Heart left ventricle (tissue), 16 donors: Measurements from ENCODE around the gene TEX30. TPM values are rescaled to one million over a fixed set of nuclear protein-coding genes. Genes with fewer than 3 reads are reported as not detected.

ENCODE experiments used
- ATAC-seq, 4 donors: fragments of 200-7000 bp; cut with Tn5 transposase; one replicate each; pipeline ENCODE4 v1.9.1; 2020 to 2022; ENCODE audit warnings: moderate library complexity in 4 of 4, mild to moderate bottlenecking in 3 of 4, moderate number of reproducible peaks in 1 of 4
- DNase-seq, 5 donors: peaks; one replicate each; pipeline ENCODE4 v3.0.0-alpha.2; 2020
- H3K27ac ChIP-seq, 12 donors: fragments of 200-600 bp; sonication (generic) in 4 of 12; one replicate each; pipeline versions ENCODE4 v1.5.0 to v1.8.0; 2016 to 2022; ENCODE audit warnings: mild to moderate bottlenecking in 2 of 12
- H3K27me3 ChIP-seq, 9 donors: fragments of 200-600 bp; sonication (generic) in 2 of 9; one replicate each; pipeline versions ENCODE4 v1.5.1 to v1.8.0; 2016 to 2022; ENCODE audit warnings: mild to moderate bottlenecking in 3 of 9
- H3K36me3 ChIP-seq, 9 donors: fragments of 200-600 bp; sonication (generic) in 2 of 9; one replicate each; pipeline versions ENCODE4 v1.5.0 to v1.8.0; 2018 to 2022; ENCODE audit warnings: mild to moderate bottlenecking in 2 of 9
- H3K4me1 ChIP-seq, 12 donors: fragments of 200-600 bp; sonication (generic) in 4 of 12; one replicate each; pipeline versions ENCODE4 v1.5.0 to v1.8.0; 2016 to 2022; ENCODE audit warnings: mild to moderate bottlenecking in 3 of 12
- H3K4me3 ChIP-seq, 12 donors: fragments of 200-600 bp; sonication (generic) in 4 of 12; one replicate each; pipeline versions ENCODE4 v1.5.0 to v1.8.0; 2017 to 2022; ENCODE audit warnings: mild to moderate bottlenecking in 9 of 12, moderate library complexity in 4 of 12
- H3K9me3 ChIP-seq, 12 donors: fragments of 200-600 bp; sonication (generic) in 4 of 12; one replicate each; pipeline versions ENCODE4 v1.5.0 to v1.8.0; 2016 to 2022; ENCODE audit warnings: mild to moderate bottlenecking in 1 of 12
- CTCF ChIP-seq, 12 donors: fragments of 200-600 bp; sonication (generic) in 4 of 12; IDR thresholded peaks; one replicate each; pipeline versions ENCODE4 v1.5.0 to v1.8.0; 2018 to 2022; ENCODE audit warnings: antibody characterized with exemption in 12 of 12, mild to moderate bottlenecking in 5 of 12
- POLR2A ChIP-seq, 2 donors: fragments of 450-650 bp; IDR thresholded peaks; one replicate each; pipeline ENCODE4 v1.6.1; 2017; ENCODE audit warnings: antibody characterized with exemption in 2 of 2, mild to moderate bottlenecking in 2 of 2, moderate library complexity in 2 of 2
- WGBS, 4 donors: extraction: QIAGEN DNeasy Blood & Tissue Kit in 2 of 4; methylation state at CpG; one replicate each; pipeline versions ENCODE4 v1.1.5 to v1.1.7; 2013 to 2018; 5-methylcytosine and 5-hydroxymethylcytosine counted together
- intact Hi-C, 10 donors: fragments of 100-400 bp; cut with DNase I; formaldehyde crosslinking; loops; one replicate each; pipeline versions ENCODE4 v1.11.1 to v1.14.2; 2022
- polyA plus RNA-seq, 2 donors: library from polyadenylated mRNA; stranded (reverse); fragments of 200-250 nt; gene quantifications; one replicate each; pipeline ENCODE4 v1.2.3, GENCODE V29; 2013
- total RNA-seq, 9 donors: library from RNA; depleted of rRNA in 2 of 9; stranded (reverse); fragments of >200 nt in 2 of 9; fragmentation: NEBNext Ultra II Directional in 3 of 9; extraction: Animal tissue kit (Norgen Biotek cat#: 25700) in 3 of 9; gene quantifications; one replicate each; pipeline versions ENCODE4 v1.1.0 to v1.2.4, GENCODE V29; 2016 to 2023
- donor health status: ischemic (EF 13 %, LVEDD 7.1; RV severe dilation, severe dysfunction).
- donor health status: healthy with polysubstance abuse.
- donor health status: DM: no; HTN: yes; CAD: no.
- donor health status: DM: no; HTN: no; CAD: no.
- donor health status: ischemic (EF 25% LVEDD 6.9; RV normal size, moderate dysfunction).
- donor health status: ischemic (EF 25% LVEDD 5.7; RV mildly dilated, moderate dysfunction).
- donor health status: healthy.
- donor health status: DM: yes; HTN: yes; CAD: no.
- donor health status: ischemic (EF 35%, LVEDD 5.7; RV mildly dilated, moderate dysfunction).
- donor health status: nonischemic (EF 11% LVEDD 7.7; RV severe dilation, severe dysfunction).
- donor health status: DM: yes; HTN: yes; CAD: no.
- donor health status: PGD.
- donor health status: ischemic (EF 29% LVEDD 5.4; RV normal size, mild dysfunction).
- donor health status: nonischemic (EF 23%, LVEDD 6.1; RV moderate dilation, normal function).

Gene TEX30
- total and polyA plus RNA-seq, 11 donors, result 6.0 to 13.7 (median 10.2) TPM

GRCh38 chr13:102763741-102764140 is 9.8 kb downstream of the TEX30 start:
- DNase-seq, result no peak
- intact Hi-C loops, result no loop called here
- no peak for TF ChIP-seq CTCF (IDR thresholded peaks at IDR 0.05)
- TF ChIP-seq POLR2A (IDR thresholded peaks at IDR 0.05), result no peak
- 83 to 94% (median 88%) methylated on average over 1 of the region's 1 CpG for whole genome bisulfite sequencing, 4 donors
- Histone ChIP-seq H3K27me3 (no peaks in the 10 kb centered on the region), H3K36me3 (peaks cover 0 to 28% (median 8%) of the 10 kb centered on the region in 9 donors), H3K4me3 (no peak overlapping the region), H3K27ac (no peak overlapping the region), H3K4me1 (no peaks in the 10 kb centered on the region), H3K9me3 (no peaks in the 10 kb centered on the region)
- no peak for ATAC-seq

- ATAC-seq, result no peak
- no peak overlapping the region for H3K4me3 ChIP-seq
- H3K4me1 ChIP-seq, result peaks cover 0 to 4% (median 0%) of the 10 kb centered on the region in 12 donors
- WGBS, 4 donors, result 78 to 92% (median 90%) methylated on average over 1 of the region's 1 CpG
- no peaks in the 10 kb centered on the region for H3K9me3 ChIP-seq
- no peak for DNase-seq
- TF ChIP-seq POLR2A (IDR thresholded peaks at IDR 0.05), result no peak
- no peak for TF ChIP-seq CTCF (IDR thresholded peaks at IDR 0.05)
- no peak overlapping the region for H3K27ac ChIP-seq
- peaks cover 0 to 9% (median 0%) of the 10 kb centered on the region in 9 donors for H3K36me3 ChIP-seq
- intact Hi-C loops, result no loop called here
- H3K27me3 ChIP-seq, result no peaks in the 10 kb centered on the region
These were observed 12.5 kb downstream of the TEX30 start for GRCh38 chr13:102761071-102761470.

GRCh38 chr13:102758842-102759241 is 14.7 kb downstream of the TEX30 start:
- TF ChIP-seq POLR2A (IDR thresholded peaks at IDR 0.05), result no peak
- TF ChIP-seq CTCF (IDR thresholded peaks at IDR 0.05), result no peak
- no peak overlapping the region for H3K4me3 ChIP-seq
- ATAC-seq (peak in 3 of 4 donors; percentile 61 to 78 (median 71)), DNase-seq (no peak)
- 51 to 58% (median 57%) methylated on average over 2 of the region's 2 CpGs for WGBS, 4 donors
- no peaks in the 10 kb centered on the region for H3K36me3 ChIP-seq
- no peaks in the 10 kb centered on the region for H3K27me3 ChIP-seq
- no peaks in the 10 kb centered on the region for H3K9me3 ChIP-seq
- peaks cover 0 to 4% (median 0%) of the 10 kb centered on the region in 12 donors for H3K4me1 ChIP-seq
- no peak overlapping the region for H3K27ac ChIP-seq
- intact Hi-C loops, result no loop called here

- 75 to 100% (median 88%) methylated on average over 1 of the region's 1 CpG for WGBS, 4 donors
- H3K4me3 ChIP-seq, result no peak overlapping the region
These were observed 16.6 kb downstream of the TEX30 start for GRCh38 chr13:102757006-102757405.

More at GRCh38 chr13:102757006-102757405, 16.6 kb downstream of the TEX30 start:
- no peak overlapping the region for H3K27ac ChIP-seq
- H3K4me1 ChIP-seq, result peaks cover 0 to 4% (median 0%) of the 10 kb centered on the region in 12 donors
- H3K27me3 ChIP-seq, result no peaks in the 10 kb centered on the region
- H3K36me3 ChIP-seq, result no peaks in the 10 kb centered on the region
- TF ChIP-seq CTCF (IDR thresholded peaks at IDR 0.05) (no peak), POLR2A (IDR thresholded peaks at IDR 0.05) (no peak)
- DNase-seq (no peak), ATAC-seq (no peak)
- intact Hi-C loops, result no loop called here
- peaks cover 0 to 4% (median 0%) of the 10 kb centered on the region in 12 donors for H3K9me3 ChIP-seq
